IMR-90 (cell line): ENCODE data around the gene NHP2. TPM values are rescaled to one million over a fixed set of nuclear protein-coding genes. Genes with fewer than 3 reads are reported as not detected.

ENCODE experiments used
- ATAC-seq: fragments of 200-7000 bp; cut with Tn5 transposase; 2 replicates; pipeline ENCODE4 v1.9.1; 2020; ENCODE audit warnings: low read depth, mild to moderate bottlenecking, moderate library complexity
- BruUV-seq: library from RNA; stranded (reverse); fragments of 400-500 nt; replicated peaks from 2 replicates; lab custom pipeline; 2021; lab: Mats Ljungman, UMichigan
- CTCF ChIA-PET: fragments of 300-600 bp; formaldehyde crosslinking; extraction: SDS; loops from one replicate; lab custom pipeline; 2021; ENCODE audit warnings: antibody characterized with exemption; lab: Yijun Ruan, JAX
- POLR2A ChIA-PET: fragments of 300-600 bp; sonication (Branson Sonifier 250); formaldehyde crosslinking; loops from one replicate; lab custom pipeline; 2022; ENCODE audit warnings: antibody characterized with exemption; ENCODE audit not compliant: unreplicated experiment; lab: Charles Lee
- DNase-seq: peaks from one replicate; pipeline ENCODE4 v3.0.0; 2013
- H2AFZ ChIP-seq: replicated peaks from 2 replicates; pipeline ENCODE3; 2013; ENCODE audit warnings: low read length, mild to moderate bottlenecking; ENCODE audit not compliant: poor library complexity
- H2AK5ac ChIP-seq: 2 replicates; pipeline ENCODE4 v1.6.1; 2013; ENCODE audit warnings: low read depth, low read length, inconsistent platforms
- H2AK9ac ChIP-seq: replicated peaks from 2 replicates; pipeline ENCODE3; 2013; ENCODE audit warnings: mild to moderate bottlenecking, low read depth, low read length, moderate library complexity; ENCODE audit not compliant: poor library complexity
- H2BK120ac ChIP-seq: 2 replicates; pipeline ENCODE4 v1.6.1; 2013; ENCODE audit warnings: low read depth, low read length, inconsistent platforms
- H2BK15ac ChIP-seq: 3 replicates; pipeline ENCODE4 v1.6.1; 2013; ENCODE audit warnings: low read depth, low read length, inconsistent platforms
- H2BK20ac ChIP-seq: 2 replicates; pipeline ENCODE4 v1.6.1; 2013; ENCODE audit warnings: low read depth, mild to moderate bottlenecking, inconsistent platforms, low read length, moderate library complexity
- H2BK5ac ChIP-seq: 2 replicates; pipeline ENCODE4 v1.6.1; 2013; ENCODE audit warnings: mild to moderate bottlenecking, low read depth, low read length, inconsistent platforms; ENCODE audit not compliant: poor library complexity, severe bottlenecking
- H3K14ac ChIP-seq: replicated peaks from 2 replicates; pipeline ENCODE4 v1.6.1; 2013; ENCODE audit warnings: low read depth, low read length, inconsistent platforms
- H3K18ac ChIP-seq: 2 replicates; pipeline ENCODE4 v1.6.1; 2013; ENCODE audit warnings: low read depth, low read length, control low read depth
- H3K23ac ChIP-seq: 2 replicates; pipeline ENCODE4 v1.6.1; 2013; ENCODE audit warnings: low read depth, low read length, inconsistent platforms
- H3K27ac ChIP-seq: 2 replicates; pipeline ENCODE4 v1.5.1; 2013; ENCODE audit warnings: mild to moderate bottlenecking, control low read depth, low read length; ENCODE audit not compliant: insufficient read depth
- H3K27me3 ChIP-seq: 2 replicates; pipeline ENCODE4 v1.6.1; 2013; ENCODE audit warnings: low read length; ENCODE audit not compliant: control insufficient read depth, insufficient read depth
- H3K36me3 ChIP-seq: 2 replicates; pipeline ENCODE4 v1.6.1; 2013; ENCODE audit warnings: low read length, mixed read lengths; ENCODE audit not compliant: control insufficient read depth, insufficient read depth
- H3K4ac ChIP-seq: 2 replicates; pipeline ENCODE4 v1.6.1; 2013; ENCODE audit warnings: low read depth, low read length, inconsistent platforms
- H3K4me1 ChIP-seq: 2 replicates; pipeline ENCODE4 v1.6.1; 2013; ENCODE audit warnings: low read length, mixed read lengths; ENCODE audit not compliant: control insufficient read depth, insufficient read depth
- H3K4me2 ChIP-seq: 2 replicates; pipeline ENCODE4 v1.6.1; 2013; ENCODE audit warnings: low read depth, mild to moderate bottlenecking, control low read depth, low read length, moderate library complexity
- H3K4me3 ChIP-seq: 2 replicates; pipeline ENCODE4 v1.5.1; 2013; ENCODE audit warnings: low read depth, mild to moderate bottlenecking, control low read depth, low read length, moderate library complexity; ENCODE audit not compliant: insufficient read depth
- H3K56ac ChIP-seq: 2 replicates; pipeline ENCODE4 v1.6.1; 2013; ENCODE audit warnings: low read length, inconsistent platforms; ENCODE audit not compliant: insufficient read depth; ENCODE audit errors: extremely low read depth
- H3K79me1 ChIP-seq, 2 experiments: 2 replicates each; pipeline ENCODE4 v1.6.1; 2013; ENCODE audit warnings: low read length in 2 of 2, inconsistent platforms in 1 of 2, low read depth in 1 of 2
- H3K9ac ChIP-seq: 2 replicates; pipeline ENCODE4 v1.6.1; 2013; ENCODE audit warnings: low read depth, low read length, control low read depth
- H3K9me1 ChIP-seq: 2 replicates; pipeline ENCODE4 v1.6.1; 2013; ENCODE audit warnings: low read length, inconsistent platforms; ENCODE audit not compliant: insufficient read depth
- H3K9me3 ChIP-seq: 2 replicates; pipeline ENCODE4 v1.6.1; 2013; ENCODE audit warnings: low read length; ENCODE audit not compliant: control insufficient read depth, insufficient read depth
- H4K20me1 ChIP-seq: 2 replicates; pipeline ENCODE4 v1.6.1; 2013; ENCODE audit warnings: low read length, inconsistent platforms; ENCODE audit not compliant: insufficient read depth
- H4K5ac ChIP-seq: 2 replicates; pipeline ENCODE4 v1.6.1; 2013; ENCODE audit warnings: mild to moderate bottlenecking, low read depth, low read length, control low read depth
- H4K8ac ChIP-seq, 2 experiments: 2 replicates each; pipeline ENCODE4 v1.6.1; 2013; ENCODE audit warnings: low read depth in 2 of 2, low read length in 2 of 2, control low read depth in 1 of 2, inconsistent platforms in 1 of 2
- H4K91ac ChIP-seq: 2 replicates; pipeline ENCODE4 v1.6.1; 2013; ENCODE audit warnings: low read depth, low read length, inconsistent platforms; ENCODE audit not compliant: insufficient read depth
- BHLHE40 ChIP-seq: fragments of 150-350 bp; IDR thresholded peaks from 2 replicates; pipeline ENCODE4 v1.6.1; 2016; ENCODE audit warnings: mild to moderate bottlenecking, low read depth, low read length
- CHD1 ChIP-seq: IDR thresholded peaks from 2 replicates; pipeline ENCODE4 v1.6.1; 2012; ENCODE audit warnings: low read depth, low read length, improper control_type of control experiment
- MXI1 ChIP-seq: IDR thresholded peaks from 2 replicates; pipeline ENCODE4 v1.6.1; 2012; ENCODE audit warnings: low read depth, mild to moderate bottlenecking, low read length, moderate library complexity, borderline replicate concordance
- NFE2L2 ChIP-seq: fragments of 150-350 bp; IDR thresholded peaks from 2 replicates; pipeline ENCODE4 v1.6.1; 2016; ENCODE audit warnings: low read depth, mild to moderate bottlenecking, low read length
- RAD21 ChIP-seq: IDR thresholded peaks from 2 replicates; pipeline ENCODE4 v1.6.1; 2012; ENCODE audit warnings: low read length, improper control_type of control experiment
- RCOR1 ChIP-seq: IDR thresholded peaks from 2 replicates; pipeline ENCODE4 v1.6.1; 2012; ENCODE audit warnings: mild to moderate bottlenecking, low read length, improper control_type of control experiment; ENCODE audit not compliant: insufficient replicate concordance
- RFX5 ChIP-seq: IDR thresholded peaks from 2 replicates; pipeline ENCODE4 v1.8.0; 2012; ENCODE audit warnings: low read depth, mild to moderate bottlenecking, low read length, moderate library complexity
- WGBS, 2 experiments: methylation state at CpG; one replicate each; pipeline versions ENCODE4 v1.1.5 to v1.1.7; 2013; ENCODE audit warnings: missing lambda C conversion rate in 2 of 2; ENCODE audit not compliant: insufficient read length in 1 of 2; ENCODE audit errors: extremely low coverage in 2 of 2; 5-methylcytosine and 5-hydroxymethylcytosine counted together
- dilution Hi-C: fragments of 300-500 bp; cut with HindIII; formaldehyde crosslinking; loops from one replicate; pipeline ENCODE4 v1.14.3; 2018; ENCODE audit warnings: low sequenced_read_pairs; ENCODE audit not compliant: unreplicated experiment
- in situ Hi-C: fragments of 300-500 bp; cut with MboI; formaldehyde crosslinking; loops from 3 replicates; pipeline ENCODE4 v1.14.3; 2019; ENCODE audit warnings: low sequenced_read_pairs, inconsistent platforms, mixed read lengths
- intact Hi-C: fragments of 100-400 bp; cut with micrococcal nuclease; formaldehyde crosslinking; loops from 2 replicates; pipeline ENCODE4 v1.10.0; 2022
- polyA plus RNA-seq, 3 experiments: library from polyadenylated mRNA; depleted of rRNA; stranded (reverse); fragments of >200 nt; gene quantifications; 2 replicates each; pipeline ENCODE4 v1.2.3, GENCODE V29; 2012; ENCODE audit warnings: low replicate concordance in 1 of 3
- total RNA-seq: library from RNA; depleted of rRNA; stranded (reverse); fragments of >200 nt; gene quantifications from 2 replicates; pipeline ENCODE4 v1.2.3, GENCODE V29; 2012; rRNA removed

The NHP2 gene
- total and polyA plus RNA-seq, 2 of the 4 experiments (the other 2 are of a cell fraction) = 180 to 278 TPM

DNA sequence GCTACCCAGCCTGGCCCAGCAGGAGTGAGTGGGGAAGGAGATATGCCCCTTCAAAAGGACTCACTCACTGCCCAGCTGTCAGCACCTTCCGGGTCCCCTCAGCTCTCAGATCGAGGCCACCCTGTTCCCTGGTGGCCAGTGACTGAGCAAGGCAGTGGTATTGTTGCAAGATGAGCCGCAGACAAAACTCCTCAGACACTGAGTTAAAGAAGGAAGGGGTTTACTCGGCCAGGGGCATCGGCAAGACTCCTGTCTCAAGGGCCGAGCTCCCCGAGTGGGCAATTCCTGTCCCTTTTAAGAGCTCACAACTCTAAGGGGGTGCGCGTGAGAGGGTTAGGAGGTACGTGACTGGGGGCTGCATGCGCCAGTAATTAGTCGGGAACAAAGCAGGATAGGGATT, 50.1 kb downstream of the NHP2 start:
- Histone ChIP-seq H3K4me3 (no peak overlapping the region), H3K23ac (no peak overlapping the region), H3K4ac (no peak overlapping the region), H3K4me2 (no peak overlapping the region), H4K91ac (no peak overlapping the region), H2AK9ac (no peak overlapping the region), H2BK15ac (no peak overlapping the region), H3K18ac (no peak overlapping the region), H3K79me1 (no peaks in the 10 kb centered on the region), H3K9me1 (no peaks in the 10 kb centered on the region), H3K14ac (no peak overlapping the region), H4K5ac (no peak overlapping the region), H3K9me3 (no peaks in the 10 kb centered on the region), H2BK120ac (no peak overlapping the region), H3K27ac (no peak overlapping the region), H4K20me1 (no peaks in the 10 kb centered on the region), H4K8ac (no peak overlapping the region), H3K36me3 (no peaks in the 10 kb centered on the region), H3K9ac (no peak overlapping the region), H2BK20ac (no peak overlapping the region), H2AK5ac (no peak overlapping the region), H2AFZ (no peak overlapping the region), H3K27me3 (peaks cover 15% of the 10 kb centered on the region), H2BK5ac (no peak overlapping the region), H3K4me1 (no peaks in the 10 kb centered on the region), H3K56ac (no peak overlapping the region)
- POLR2A ChIA-PET = no interaction called here
- TF ChIP-seq NFE2L2 = no peak
- no peak for TF ChIP-seq BHLHE40
- TF ChIP-seq CHD1 = no peak
- TF ChIP-seq RCOR1 = no peak
- no peak for TF ChIP-seq RFX5
- TF ChIP-seq RAD21 = no peak
- no peak for TF ChIP-seq MXI1
- ATAC-seq (no peak), DNase-seq (no peak)
- in situ Hi-C loops = no loop called here
- intact Hi-C loops = no loop called here
- dilution Hi-C loops = no loop called here
- BruUV-seq = no TSS peak
- CTCF ChIA-PET = no interaction called here
- no CpG with 5 or more reads among the region's 12 CpGs for WGBS, 2 experiments

Other genes with a start within 250 kb of the NHP2 start
- gene PROP1, start 157.6 kb downstream of the NHP2 start, total RNA-seq = not detected in 2 replicates
- gene PROP1, start 157.6 kb downstream of the NHP2 start, polyA plus RNA-seq (2012; rRNA removed) = not detected in 2 replicates
- gene N4BP3, start 40.4 kb downstream of the NHP2 start, total RNA-seq = under 0.01 and 0.18 TPM in 2 replicates
- gene N4BP3, start 40.4 kb downstream of the NHP2 start, polyA plus RNA-seq (2012; rRNA removed) = 0.14 and 0.16 TPM in 2 replicates
- 11.7 and 14.0 TPM in 2 replicates for gene RMND5B, start 22.9 kb downstream of the NHP2 start, total RNA-seq
- 19.5 and 21.6 TPM in 2 replicates for gene RMND5B, start 22.9 kb downstream of the NHP2 start, polyA plus RNA-seq (2012; rRNA removed)
- not detected in 2 replicates for gene GMCL2, start 33.5 kb upstream of the NHP2 start, total RNA-seq
- gene GMCL2, start 33.5 kb upstream of the NHP2 start, polyA plus RNA-seq (2012; rRNA removed) = not detected in 2 replicates
- 32.1 and 54.4 TPM in 2 replicates for gene HNRNPAB, start 50.6 kb upstream of the NHP2 start, total RNA-seq
- gene HNRNPAB, start 50.6 kb upstream of the NHP2 start, polyA plus RNA-seq (2012; rRNA removed) = 122 and 128 TPM in 2 replicates
- gene PHYKPL, start 78.9 kb upstream of the NHP2 start, total RNA-seq = 8.6 and 10.0 TPM in 2 replicates
- 24.5 and 25.5 TPM in 2 replicates for gene PHYKPL, start 78.9 kb upstream of the NHP2 start, polyA plus RNA-seq (2012; rRNA removed)